LNCaP clone FGC (cell line): ENCODE measurements around the gene AOX1.
"Not testable (repeated sequence)": the region's sequence is repeated elsewhere in the genome, so short reads cannot be mapped to it uniquely, and the experiment has no call there.

Source experiments
- DNase-seq: peaks from one replicate; pipeline ENCODE4 v3.0.0-alpha.2; 2011; ENCODE audit warnings: low read depth
- H3K4me3 ChIP-seq: 2 replicates; pipeline ENCODE4 v1.5.1; 2011; ENCODE audit warnings: mild to moderate bottlenecking, low read depth, low read length, control low read depth
- CTCF ChIP-seq: IDR thresholded peaks from 2 replicates; pipeline ENCODE4 v1.5.1; 2012; ENCODE audit warnings: mild to moderate bottlenecking; ENCODE audit not compliant: control insufficient read depth, insufficient read depth; ENCODE audit errors: extremely low read depth

AOX1 gene

GRCh38 chr2:200625958-200626363 is 40.1 kb downstream of the AOX1 start:
- TF ChIP-seq CTCF: no peak
- no peak for DNase-seq
- no peak overlapping the region for H3K4me3 ChIP-seq

DNA sequence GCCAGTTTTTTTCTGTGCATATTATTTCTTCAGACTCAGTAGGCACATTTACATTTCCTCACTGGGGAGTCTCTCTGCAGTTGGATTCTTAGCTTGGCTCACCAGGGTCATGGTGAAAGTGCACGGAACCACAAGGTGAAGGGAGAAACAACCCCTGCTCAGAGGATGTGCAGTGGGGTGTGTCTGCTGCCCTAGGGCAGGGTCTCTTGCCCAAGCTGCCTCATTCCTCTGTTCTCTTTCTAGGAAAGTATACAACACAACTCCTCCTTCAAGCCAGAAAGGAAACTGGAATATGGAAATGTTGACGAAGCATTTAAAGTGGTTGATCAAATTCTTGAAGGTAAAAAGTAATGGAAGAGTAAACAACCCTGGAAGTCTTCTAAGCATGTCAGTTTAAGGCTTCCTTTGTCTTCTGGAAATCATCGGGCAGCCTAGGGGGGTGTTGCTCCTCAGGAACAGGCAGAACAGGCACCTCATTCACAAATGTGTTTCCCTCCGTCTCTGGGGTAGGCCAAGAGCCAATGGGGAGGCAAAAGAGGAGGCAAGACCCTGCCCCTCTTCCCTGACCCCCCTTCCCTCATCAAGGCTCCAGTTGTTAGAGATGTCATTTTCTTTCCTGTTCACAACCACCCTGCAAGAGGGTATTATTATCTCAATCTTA is 41.4 kb downstream of the AOX1 start:
- no peak for TF ChIP-seq CTCF
- DNase-seq: no peak
- no peak overlapping the region for H3K4me3 ChIP-seq

DNA sequence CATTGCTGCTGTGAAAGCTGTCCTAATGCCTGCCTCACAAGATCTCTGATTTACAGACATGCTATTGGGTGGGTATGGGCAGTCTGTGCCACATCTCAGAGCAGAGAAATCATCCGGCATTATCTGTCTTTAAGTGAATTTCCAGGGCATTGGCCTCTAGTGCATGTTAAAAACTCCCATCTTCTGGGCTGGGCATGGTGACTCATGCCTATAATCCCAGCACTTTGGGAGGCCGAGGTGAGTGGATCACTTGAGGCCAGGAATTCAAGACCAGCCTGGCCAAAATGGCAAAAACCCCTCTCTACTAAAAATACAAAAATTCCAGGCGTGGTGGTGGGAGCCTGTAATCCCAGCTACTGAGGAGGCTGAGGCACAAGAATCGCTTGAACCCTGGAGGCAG is 42.6 kb downstream of the AOX1 start:
- DNase-seq, H3K4me3 ChIP-seq: not testable (repeated sequence)

DNA sequence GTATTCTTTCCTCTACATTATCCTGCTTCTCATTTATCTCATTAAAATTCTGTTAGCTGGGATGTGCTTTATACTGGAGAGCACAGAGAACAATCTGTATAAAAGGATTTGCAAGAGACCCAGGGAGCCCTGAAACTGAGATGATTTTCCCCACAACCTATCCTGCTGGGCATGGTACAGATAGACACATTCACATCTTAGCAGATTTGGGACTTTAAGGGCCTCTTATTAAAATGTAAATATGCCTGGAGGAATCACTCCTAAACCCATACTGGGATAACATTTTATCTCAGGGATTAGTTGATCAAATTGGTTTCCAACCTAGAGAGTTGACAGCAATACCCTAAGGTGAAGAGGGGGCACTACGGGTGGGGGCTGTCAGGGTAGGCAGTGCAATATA is 45.5 kb downstream of the AOX1 start:
- no peak for TF ChIP-seq CTCF
- DNase-seq: no peak
- H3K4me3 ChIP-seq: no peak overlapping the region

- TF ChIP-seq CTCF: no peak
- DNase-seq: no peak
- H3K4me3 ChIP-seq: no peak overlapping the region
These were observed 48.6 kb downstream of the AOX1 start for GRCh38 chr2:200634231-200634964.

- DNase-seq: no peak
- TF ChIP-seq CTCF: no peak
- H3K4me3 ChIP-seq: no peak overlapping the region
These were observed 49.4 kb downstream of the AOX1 start for GRCh38 chr2:200635251-200635650.

GRCh38 chr2:200637901-200638300 is 52.1 kb downstream of the AOX1 start:
- no peak for DNase-seq
- no peak overlapping the region for H3K4me3 ChIP-seq
- TF ChIP-seq CTCF: no peak
